ENCODE data around the gene XPO6.

The XPO6 gene

DNA sequence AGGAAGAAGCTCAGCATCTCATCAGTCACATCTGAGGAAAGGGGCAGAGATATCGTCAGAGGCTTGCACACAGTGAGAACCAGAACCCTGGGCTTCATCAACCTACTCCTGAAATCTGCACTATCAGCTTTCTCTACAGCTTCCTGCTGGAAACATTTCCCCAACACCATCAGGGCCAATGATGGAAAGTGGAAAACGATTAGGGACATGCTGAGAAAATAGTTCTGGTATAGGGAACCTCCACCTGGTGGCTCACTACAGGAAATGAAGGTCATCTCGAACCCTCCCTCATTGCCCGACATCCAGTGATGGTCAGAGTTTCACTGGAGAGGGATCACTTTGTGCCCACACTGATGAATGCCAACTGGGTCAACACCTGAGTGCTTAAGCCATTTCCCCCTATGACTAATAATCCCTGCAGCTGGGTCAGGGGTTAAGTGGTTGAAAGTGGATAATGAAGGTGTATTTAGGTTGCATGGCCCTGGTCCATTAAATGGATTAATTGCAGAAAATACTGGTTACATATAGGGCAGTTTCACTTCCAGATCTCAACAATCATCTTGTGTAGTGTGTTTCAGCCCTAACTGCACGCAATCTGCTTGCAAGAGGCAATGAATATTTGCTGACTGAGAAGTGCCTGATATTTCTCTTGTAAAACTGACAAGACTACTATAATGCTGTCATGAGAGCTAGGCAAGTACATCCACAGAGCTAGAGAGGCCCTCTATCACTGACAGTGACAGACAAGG, 105.1 kb downstream of the XPO6 start:
- H2BK5ac ChIP-seq (ENCODE audit: low read length), result no peak overlapping the region
- peaks cover 32% of the 10 kb centered on the region for H3K36me3 ChIP-seq (ENCODE audit: control insufficient read depth, insufficient read depth, low read length)
- H3K18ac ChIP-seq (ENCODE audit: low read length), result no peak overlapping the region
- no peak for DNase-seq
- no peaks in the 10 kb centered on the region for H3K4me1 ChIP-seq (ENCODE audit: control insufficient read depth, low read depth, low read length)
- H4K5ac ChIP-seq (ENCODE audit: low read length), result no peak overlapping the region
- no peak overlapping the region for H2BK15ac ChIP-seq (replicated peaks; ENCODE audit: low read depth)
- H3K27me3 ChIP-seq (ENCODE audit: insufficient read depth, low read length, poor library complexity), result no peaks in the 10 kb centered on the region
- no peak overlapping the region for H3K9ac ChIP-seq (ENCODE audit: low read length)
- H3K27ac ChIP-seq (ENCODE audit: low read depth, low read length), result no peak overlapping the region
- H3K4me3 ChIP-seq (ENCODE audit: low read length), result no peak overlapping the region
- H4K8ac ChIP-seq (ENCODE audit: low read depth, low read length), result no peak overlapping the region
- H3K23ac ChIP-seq (ENCODE audit: low read length), result no peak overlapping the region
- H3K56ac ChIP-seq (ENCODE audit: low read length), result no peak overlapping the region
- H3K4me2 ChIP-seq (ENCODE audit: low read length), result no peak overlapping the region
- no CpG with 5 or more reads among the region's 5 CpGs for WGBS (ENCODE audit: extremely low coverage, insufficient coverage, low lambda C conversion rate)
- no peak overlapping the region for H2AK5ac ChIP-seq (ENCODE audit: low read length)
- no peak overlapping the region for H3K4ac ChIP-seq (ENCODE audit: low read depth, low read length)
- peaks cover 2% of the 10 kb centered on the region for H3K79me1 ChIP-seq (ENCODE audit: low read length)
- H2BK120ac ChIP-seq (ENCODE audit: low read depth, low read length), result no peak overlapping the region
- H3K79me2 ChIP-seq (ENCODE audit: control insufficient read depth, insufficient read depth, low read length), result no peaks in the 10 kb centered on the region

DNA sequence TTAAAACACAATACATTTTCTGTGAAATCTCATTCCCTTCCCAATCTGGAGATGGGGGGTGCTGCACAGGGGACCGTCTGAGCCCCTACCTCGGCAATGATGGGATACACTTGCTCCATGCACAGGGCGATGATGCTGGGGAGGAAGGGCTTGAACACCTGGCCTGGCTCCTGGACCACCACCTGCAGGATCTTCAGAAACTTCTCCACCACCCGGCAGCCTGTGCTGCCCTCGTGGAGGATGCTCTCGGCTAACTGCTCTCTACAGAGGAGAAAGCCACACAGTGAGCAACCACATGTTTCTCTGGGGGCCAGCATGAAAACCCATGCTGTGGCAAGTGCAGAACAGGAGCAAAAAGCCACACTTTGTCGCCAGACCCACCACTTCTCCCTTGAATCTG, 105.8 kb downstream of the XPO6 start:
- WGBS (ENCODE audit: extremely low coverage, insufficient coverage, low lambda C conversion rate), result no CpG with 5 or more reads among the region's 7 CpGs
- no peak overlapping the region for H3K4me3 ChIP-seq (ENCODE audit: low read length)
- H4K8ac ChIP-seq (ENCODE audit: low read depth, low read length), result no peak overlapping the region
- no peak overlapping the region for H3K56ac ChIP-seq (ENCODE audit: low read length)
- peaks cover 2% of the 10 kb centered on the region for H3K79me1 ChIP-seq (ENCODE audit: low read length)
- H2BK15ac ChIP-seq (replicated peaks; ENCODE audit: low read depth), result no peak overlapping the region
- H3K18ac ChIP-seq (ENCODE audit: low read length), result no peak overlapping the region
- no peaks in the 10 kb centered on the region for H3K4me1 ChIP-seq (ENCODE audit: control insufficient read depth, low read depth, low read length)
- no peak overlapping the region for H3K4ac ChIP-seq (ENCODE audit: low read depth, low read length)
- no peak overlapping the region for H3K9ac ChIP-seq (ENCODE audit: low read length)
- H3K79me2 ChIP-seq (ENCODE audit: control insufficient read depth, insufficient read depth, low read length), result no peaks in the 10 kb centered on the region
- peaks cover 33% of the 10 kb centered on the region for H3K36me3 ChIP-seq (ENCODE audit: control insufficient read depth, insufficient read depth, low read length)
- H2AK5ac ChIP-seq (ENCODE audit: low read length), result no peak overlapping the region
- no peak overlapping the region for H2BK120ac ChIP-seq (ENCODE audit: low read depth, low read length)
- no peak overlapping the region for H3K27ac ChIP-seq (ENCODE audit: low read depth, low read length)
- no peaks in the 10 kb centered on the region for H3K27me3 ChIP-seq (ENCODE audit: insufficient read depth, low read length, poor library complexity)
- no peak overlapping the region for H3K4me2 ChIP-seq (ENCODE audit: low read length)
- no peak for DNase-seq
- H2BK5ac ChIP-seq (ENCODE audit: low read length), result no peak overlapping the region
- H4K5ac ChIP-seq (ENCODE audit: low read length), result no peak overlapping the region
- no peak overlapping the region for H3K23ac ChIP-seq (ENCODE audit: low read length)

DNA sequence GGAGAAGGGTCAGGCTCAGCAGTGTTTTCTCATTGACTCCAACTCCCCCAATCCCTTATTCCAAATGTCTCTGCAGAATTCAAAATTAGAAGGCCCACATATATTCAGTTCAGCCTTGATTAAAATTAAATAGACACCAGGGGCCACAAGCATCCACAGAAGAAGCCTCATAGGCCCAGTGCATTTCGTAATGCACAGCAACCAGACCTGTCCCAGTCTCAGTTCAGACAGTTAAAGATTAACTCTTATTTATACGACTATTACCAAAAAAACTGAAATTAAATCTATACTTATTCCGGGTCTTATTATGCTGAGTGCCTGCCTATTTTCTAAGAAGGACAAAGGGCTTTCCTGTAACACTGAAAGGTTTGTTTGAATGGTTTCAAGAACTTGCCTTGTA, 106.5 kb downstream of the XPO6 start:
- no CpG with 5 or more reads among the region's 3 CpGs for WGBS (ENCODE audit: extremely low coverage, insufficient coverage, low lambda C conversion rate)

DNA sequence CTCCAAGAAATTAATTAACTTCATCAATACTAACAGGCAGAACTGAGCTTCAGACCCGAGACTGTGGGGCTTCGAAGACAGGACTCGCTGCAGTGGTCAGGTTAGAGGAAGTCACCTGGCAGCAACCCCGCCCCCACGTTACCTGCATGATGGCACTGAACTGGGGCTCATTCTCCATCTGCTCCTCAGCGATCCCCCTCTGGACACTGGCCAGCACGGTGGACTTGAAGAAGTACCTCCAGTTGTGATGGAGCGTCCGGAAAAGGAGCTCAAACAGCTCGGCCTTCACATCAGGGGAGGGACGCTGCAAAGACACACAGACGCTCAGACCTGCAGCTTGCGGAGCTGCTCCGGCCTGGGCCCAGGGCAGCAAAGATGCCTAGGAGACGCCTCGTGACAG, 107.4 kb downstream of the XPO6 start:
- no CpG with 5 or more reads among the region's 16 CpGs for WGBS (ENCODE audit: extremely low coverage, insufficient coverage, low lambda C conversion rate)
- peaks cover 35% of the 10 kb centered on the region for H3K36me3 ChIP-seq (ENCODE audit: control insufficient read depth, insufficient read depth, low read length)

More for the DNA sequence above, 106.5 kb downstream of the XPO6 start:
- H3K9ac ChIP-seq (ENCODE audit: low read length), result no peak overlapping the region
- H4K5ac ChIP-seq (ENCODE audit: low read length), result no peak overlapping the region
- no peaks in the 10 kb centered on the region for H3K4me1 ChIP-seq (ENCODE audit: control insufficient read depth, low read depth, low read length)
- no peak overlapping the region for H3K4ac ChIP-seq (ENCODE audit: low read depth, low read length)
- H4K8ac ChIP-seq (ENCODE audit: low read depth, low read length), result no peak overlapping the region
- no peak overlapping the region for H3K4me2 ChIP-seq (ENCODE audit: low read length)
- no peak overlapping the region for H2AK5ac ChIP-seq (ENCODE audit: low read length)
- H3K4me3 ChIP-seq (ENCODE audit: low read length), result no peak overlapping the region
- peaks cover 2% of the 10 kb centered on the region for H3K79me1 ChIP-seq (ENCODE audit: low read length)
- H2BK5ac ChIP-seq (ENCODE audit: low read length), result no peak overlapping the region
- no peaks in the 10 kb centered on the region for H3K79me2 ChIP-seq (ENCODE audit: control insufficient read depth, insufficient read depth, low read length)
- no peak overlapping the region for H2BK15ac ChIP-seq (replicated peaks; ENCODE audit: low read depth)
- H3K18ac ChIP-seq (ENCODE audit: low read length), result no peak overlapping the region
- no peak overlapping the region for H3K23ac ChIP-seq (ENCODE audit: low read length)
- H3K27me3 ChIP-seq (ENCODE audit: insufficient read depth, low read length, poor library complexity), result no peaks in the 10 kb centered on the region
- no peak overlapping the region for H2BK120ac ChIP-seq (ENCODE audit: low read depth, low read length)
- DNase-seq, result no peak
- no peak overlapping the region for H3K56ac ChIP-seq (ENCODE audit: low read length)
- H3K36me3 ChIP-seq (ENCODE audit: control insufficient read depth, insufficient read depth, low read length), result peaks cover 33% of the 10 kb centered on the region
- no peak overlapping the region for H3K27ac ChIP-seq (ENCODE audit: low read depth, low read length)

DNA sequence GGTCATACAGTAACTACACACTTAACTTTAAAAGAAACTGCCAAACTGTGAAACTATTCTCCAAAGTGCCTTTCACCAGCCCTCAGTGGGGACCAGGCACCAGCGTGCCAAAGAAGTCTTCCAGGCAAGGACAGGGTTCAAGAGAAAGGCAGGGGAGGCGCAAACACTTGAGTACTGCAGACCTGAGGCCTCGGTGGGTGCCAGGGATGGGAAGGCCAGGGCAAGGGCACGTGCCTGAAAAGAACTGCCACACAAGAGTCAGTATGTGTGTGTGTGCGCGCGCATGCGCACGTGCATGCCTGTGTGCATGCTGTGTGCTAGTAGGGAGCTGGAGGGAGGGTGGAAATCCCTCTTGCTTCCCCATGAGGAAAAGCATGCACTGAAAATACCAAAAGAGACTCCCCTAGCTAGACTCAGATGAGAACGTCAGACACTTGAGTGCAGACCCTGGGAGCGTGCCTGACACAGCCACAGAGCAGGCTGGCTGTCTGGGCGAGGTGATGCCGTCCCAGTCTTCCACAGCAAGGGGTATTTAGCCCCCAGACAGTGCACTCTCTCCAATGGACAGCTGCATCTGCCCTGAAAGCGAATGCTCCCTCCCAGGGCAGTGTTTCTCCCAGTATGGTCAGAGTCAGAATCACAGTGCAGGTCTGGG, 108.1 kb downstream of the XPO6 start:
- no peak overlapping the region for H4K8ac ChIP-seq (ENCODE audit: low read depth, low read length)
- H3K79me1 ChIP-seq (ENCODE audit: low read length), result no peaks in the 10 kb centered on the region
- H4K5ac ChIP-seq (ENCODE audit: low read length), result no peak overlapping the region
- no peak overlapping the region for H3K4me2 ChIP-seq (ENCODE audit: low read length)
- no peak overlapping the region for H2BK120ac ChIP-seq (ENCODE audit: low read depth, low read length)
- H2AK5ac ChIP-seq (ENCODE audit: low read length), result no peak overlapping the region
- no peak overlapping the region for H3K4me3 ChIP-seq (ENCODE audit: low read length)
- no peak overlapping the region for H3K27ac ChIP-seq (ENCODE audit: low read depth, low read length)
- H3K56ac ChIP-seq (ENCODE audit: low read length), result no peak overlapping the region
- H3K79me2 ChIP-seq (ENCODE audit: control insufficient read depth, insufficient read depth, low read length), result no peaks in the 10 kb centered on the region
- H3K4ac ChIP-seq (ENCODE audit: low read depth, low read length), result no peak overlapping the region
- no CpG with 5 or more reads among the region's 14 CpGs for WGBS (ENCODE audit: extremely low coverage, insufficient coverage, low lambda C conversion rate)
- no peak for DNase-seq
- H2BK15ac ChIP-seq (replicated peaks; ENCODE audit: low read depth), result no peak overlapping the region
- H3K27me3 ChIP-seq (ENCODE audit: insufficient read depth, low read length, poor library complexity), result no peaks in the 10 kb centered on the region
- H3K9ac ChIP-seq (ENCODE audit: low read length), result no peak overlapping the region
- no peak overlapping the region for H2BK5ac ChIP-seq (ENCODE audit: low read length)
- H3K4me1 ChIP-seq (ENCODE audit: control insufficient read depth, low read depth, low read length), result no peaks in the 10 kb centered on the region
- H3K18ac ChIP-seq (ENCODE audit: low read length), result no peak overlapping the region
- H3K36me3 ChIP-seq (ENCODE audit: control insufficient read depth, insufficient read depth, low read length), result peaks cover 38% of the 10 kb centered on the region
- no peak overlapping the region for H3K23ac ChIP-seq (ENCODE audit: low read length)

More for the DNA sequence above, 107.4 kb downstream of the XPO6 start:
- H3K4me2 ChIP-seq (ENCODE audit: low read length), result no peak overlapping the region
- H4K5ac ChIP-seq (ENCODE audit: low read length), result no peak overlapping the region
- no peak overlapping the region for H3K23ac ChIP-seq (ENCODE audit: low read length)
- no peaks in the 10 kb centered on the region for H3K79me2 ChIP-seq (ENCODE audit: control insufficient read depth, insufficient read depth, low read length)
- no peak overlapping the region for H2BK120ac ChIP-seq (ENCODE audit: low read depth, low read length)
- H2AK5ac ChIP-seq (ENCODE audit: low read length), result no peak overlapping the region
- H3K79me1 ChIP-seq (ENCODE audit: low read length), result peaks cover 2% of the 10 kb centered on the region
- no peaks in the 10 kb centered on the region for H3K27me3 ChIP-seq (ENCODE audit: insufficient read depth, low read length, poor library complexity)
- no peak overlapping the region for H3K4me3 ChIP-seq (ENCODE audit: low read length)
- H3K4ac ChIP-seq (ENCODE audit: low read depth, low read length), result no peak overlapping the region
- no peak overlapping the region for H3K9ac ChIP-seq (ENCODE audit: low read length)
- no peak overlapping the region for H3K27ac ChIP-seq (ENCODE audit: low read depth, low read length)
- no peak overlapping the region for H2BK15ac ChIP-seq (replicated peaks; ENCODE audit: low read depth)
- DNase-seq, result no peak
- no peak overlapping the region for H3K56ac ChIP-seq (ENCODE audit: low read length)
- H2BK5ac ChIP-seq (ENCODE audit: low read length), result no peak overlapping the region
- H3K4me1 ChIP-seq (ENCODE audit: control insufficient read depth, low read depth, low read length), result no peaks in the 10 kb centered on the region
- no peak overlapping the region for H3K18ac ChIP-seq (ENCODE audit: low read length)
- H4K8ac ChIP-seq (ENCODE audit: low read depth, low read length), result no peak overlapping the region
